GM19238 (cell line): ENCODE results near the gene E2F2.

ENCODE experiments used
- DNase-seq: peaks from one replicate; pipeline ENCODE4 v3.0.0; 2011; ENCODE audit warnings: low spot score; ENCODE audit not compliant: insufficient read length

E2F2 gene

DNA sequence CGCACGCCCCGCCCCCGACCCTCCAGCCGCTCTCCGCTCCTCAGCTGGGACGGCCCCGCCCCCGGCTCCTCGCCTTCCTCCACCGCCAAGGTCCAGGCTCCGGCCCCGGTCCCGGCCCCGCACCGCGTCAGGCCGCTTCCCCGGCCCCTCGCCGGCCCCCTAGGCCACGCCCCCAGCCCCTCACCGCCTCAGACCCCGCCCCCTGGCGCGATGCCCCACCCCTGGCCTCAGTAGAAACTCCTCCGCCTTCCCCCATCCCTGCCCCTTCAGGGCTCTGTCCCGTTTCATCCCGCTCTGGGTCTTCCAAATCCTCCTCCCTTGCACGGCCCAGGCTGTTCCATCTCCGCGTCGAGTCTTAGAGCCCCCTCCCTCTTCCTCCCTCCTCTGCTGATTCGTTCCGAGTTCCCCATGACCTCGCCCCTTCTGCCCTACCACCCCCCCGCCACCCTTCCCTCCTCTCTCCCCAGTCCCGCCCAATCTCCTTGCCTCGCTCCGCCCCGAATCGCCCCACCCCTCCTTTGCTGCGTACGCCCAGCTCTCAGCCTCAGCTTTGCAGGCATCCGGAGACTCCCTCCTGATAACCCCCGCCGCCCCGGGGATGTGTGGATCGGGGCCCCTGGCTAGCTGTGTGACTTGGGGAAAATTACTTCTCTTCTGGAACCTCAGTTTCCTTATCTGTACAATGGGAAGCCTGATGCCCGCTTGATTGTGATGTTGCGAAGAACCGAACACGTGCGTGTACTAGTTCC lies 46.6 kb downstream of the E2F2 start:
- peak; percentile 83 for DNase-seq

- no peak for DNase-seq
Measured at GRCh38 chr1:23483321-23484252, 47.4 kb downstream of the E2F2 start, which contains the start of gene ASAP3. Gene ASAP3, minus strand, starts transcription at chr1:23484179. Its CDS starts 46 bp downstream, at chr1:23484133.

GRCh38 chr1:23481904-23482303 lies 49.1 kb downstream of the E2F2 start:
- no peak for DNase-seq

GRCh38 chr1:23481026-23481597 lies 49.9 kb downstream of the E2F2 start:
- DNase-seq = no peak

- no peak for DNase-seq
Measured at GRCh38 chr1:23480187-23481025, 50.6 kb downstream of the E2F2 start.

GRCh38 chr1:23479666-23479941 lies 51.4 kb downstream of the E2F2 start:
- DNase-seq = no peak

DNA sequence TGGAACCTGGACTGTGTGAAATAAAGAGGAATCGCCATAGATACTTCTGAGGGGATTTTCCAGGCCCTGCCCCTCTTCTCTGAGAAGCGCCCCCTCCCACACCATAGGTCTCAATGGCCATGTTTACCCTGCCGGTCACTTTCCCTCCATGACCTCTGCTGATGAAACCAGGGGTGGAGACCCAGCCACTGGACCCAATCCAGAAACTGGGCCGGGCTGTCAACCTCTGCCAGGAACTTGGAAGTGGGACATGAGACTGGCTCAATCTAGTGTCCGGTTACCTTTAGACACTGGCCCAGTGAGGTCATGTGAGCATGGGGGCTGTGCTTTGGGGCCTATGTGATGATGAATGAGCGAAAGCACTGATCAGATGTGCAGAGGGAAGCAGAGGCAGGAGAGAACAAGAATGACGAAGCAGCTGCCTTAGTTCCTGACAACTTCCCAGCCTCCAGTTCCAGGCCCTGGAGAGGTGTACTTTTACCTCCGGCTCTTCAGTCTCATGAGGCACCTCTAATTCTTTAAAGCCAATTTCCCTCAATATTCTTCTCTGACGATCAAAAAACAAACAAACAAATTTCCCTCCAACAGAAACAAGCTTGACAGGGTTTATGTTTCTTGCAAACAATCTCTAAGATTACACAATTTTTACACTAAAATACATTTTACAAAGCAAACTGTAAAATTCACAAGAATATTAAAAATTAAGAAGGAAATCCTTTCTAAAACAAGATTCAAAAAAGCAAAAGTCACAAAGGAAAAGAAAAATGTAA lies 52.0 kb downstream of the E2F2 start:
- DNase-seq = no peak

DNA sequence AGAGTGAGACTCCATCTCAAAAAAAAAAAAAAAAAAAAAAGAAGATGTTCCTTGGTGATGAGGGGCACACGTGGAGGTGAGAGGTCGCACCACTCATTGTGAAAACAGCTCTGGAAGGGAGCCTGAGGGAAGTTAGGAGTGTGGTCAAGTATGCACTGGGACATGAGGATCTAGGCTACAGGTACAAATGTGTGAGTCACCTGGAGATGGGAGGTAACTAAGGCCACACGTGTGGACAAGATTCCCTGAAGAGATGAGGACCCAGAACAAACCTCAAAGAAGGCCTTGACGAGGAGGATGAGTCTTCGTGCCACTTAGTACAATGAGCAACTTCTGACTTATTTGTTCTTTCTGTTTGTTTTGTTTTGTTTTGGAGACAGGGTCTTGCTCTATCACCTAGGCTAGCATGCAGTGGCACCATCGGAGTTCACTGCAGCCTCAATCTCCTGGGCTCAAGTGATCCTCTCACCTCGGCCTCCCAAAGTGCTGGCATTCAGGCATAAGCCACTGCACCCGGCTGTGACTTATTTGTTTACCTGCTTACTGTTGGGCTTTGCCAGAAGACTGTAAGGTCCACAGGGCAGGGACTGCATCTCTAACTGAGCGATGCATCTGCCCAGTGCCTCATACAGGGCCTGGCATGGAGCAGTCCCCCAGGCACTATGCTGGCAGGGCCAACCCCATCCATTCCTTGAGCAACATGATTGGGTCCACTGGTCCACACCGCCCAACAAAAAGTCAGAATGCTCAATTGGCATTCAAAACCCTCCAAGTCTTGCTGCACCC lies 53.5 kb downstream of the E2F2 start:
- DNase-seq = no peak

- no peak for DNase-seq
Measured at GRCh38 chr1:23475641-23476040, 55.4 kb downstream of the E2F2 start.

GRCh38 chr1:23475134-23475628 lies 55.9 kb downstream of the E2F2 start:
- DNase-seq = no peak

DNA sequence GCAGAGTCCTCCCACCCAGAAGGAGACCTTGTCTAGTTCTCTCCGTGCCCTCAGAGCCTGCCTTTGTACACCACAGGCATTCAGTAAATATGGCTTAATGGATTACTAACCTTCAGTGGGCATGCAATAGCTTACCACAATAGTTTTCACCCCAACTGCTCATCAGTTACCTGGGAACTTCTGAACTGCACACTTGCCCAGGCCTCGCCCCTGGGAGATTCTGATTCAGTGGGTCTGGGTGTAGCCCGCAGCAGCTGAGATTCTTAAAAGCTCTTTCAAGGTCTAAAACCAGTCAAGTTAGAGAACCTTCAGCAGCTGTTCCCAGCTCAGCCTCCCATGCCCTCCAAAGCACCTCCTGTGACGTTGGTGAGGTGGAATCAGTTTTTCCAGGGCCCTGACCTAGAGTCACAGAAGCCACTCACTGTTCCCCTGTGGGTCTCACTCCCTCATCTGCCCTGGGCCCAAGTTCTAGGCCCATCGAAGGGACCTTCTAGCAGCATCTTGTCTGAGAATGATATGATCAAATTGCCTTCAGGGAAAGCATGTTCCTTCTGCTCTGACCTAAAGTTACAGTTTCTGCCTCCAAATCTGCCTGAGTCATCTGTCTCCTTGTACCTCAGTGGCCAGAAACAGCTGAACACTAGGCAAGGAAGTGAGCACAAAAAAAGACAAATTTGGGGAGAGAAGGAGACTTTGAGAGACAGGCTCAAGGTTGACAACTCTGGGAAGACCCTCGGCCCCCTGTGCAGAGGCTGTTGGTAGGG lies 57.8 kb downstream of the E2F2 start:
- no peak for DNase-seq

GRCh38 chr1:23472351-23473036 lies 58.5 kb downstream of the E2F2 start:
- DNase-seq = no peak

DNA sequence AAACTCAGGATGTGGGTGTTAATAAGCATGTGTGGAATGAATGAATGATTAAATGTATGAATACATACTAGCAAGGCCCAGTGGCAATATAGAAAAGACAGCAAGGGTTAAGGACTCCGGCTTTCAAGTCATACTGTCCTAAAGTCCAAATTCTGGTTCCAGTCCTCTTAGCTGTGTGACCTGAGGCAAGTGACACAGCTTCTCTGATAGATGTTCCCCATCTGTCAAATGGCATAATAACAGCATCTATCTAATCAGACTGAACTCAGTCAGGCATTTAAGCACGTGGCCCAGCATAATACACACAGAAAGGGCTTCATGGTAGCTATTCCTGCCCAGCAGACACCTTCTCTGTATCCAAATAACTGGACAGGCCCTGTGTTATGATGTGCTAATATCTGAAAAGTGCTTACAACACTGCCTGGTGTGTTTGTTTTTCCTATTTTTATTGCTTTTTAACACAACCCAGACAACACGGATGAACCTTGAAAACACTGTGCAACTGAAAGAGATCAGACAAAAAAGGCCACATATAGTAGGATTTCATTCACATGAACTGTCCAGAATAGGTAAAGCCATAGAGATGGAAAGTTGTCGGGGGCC lies 59.5 kb downstream of the E2F2 start:
- no peak for DNase-seq

- no peak for DNase-seq
Measured at GRCh38 chr1:23470282-23471070, 60.6 kb downstream of the E2F2 start.

- no peak for DNase-seq
Measured at GRCh38 chr1:23469372-23469982, 61.6 kb downstream of the E2F2 start.

DNA sequence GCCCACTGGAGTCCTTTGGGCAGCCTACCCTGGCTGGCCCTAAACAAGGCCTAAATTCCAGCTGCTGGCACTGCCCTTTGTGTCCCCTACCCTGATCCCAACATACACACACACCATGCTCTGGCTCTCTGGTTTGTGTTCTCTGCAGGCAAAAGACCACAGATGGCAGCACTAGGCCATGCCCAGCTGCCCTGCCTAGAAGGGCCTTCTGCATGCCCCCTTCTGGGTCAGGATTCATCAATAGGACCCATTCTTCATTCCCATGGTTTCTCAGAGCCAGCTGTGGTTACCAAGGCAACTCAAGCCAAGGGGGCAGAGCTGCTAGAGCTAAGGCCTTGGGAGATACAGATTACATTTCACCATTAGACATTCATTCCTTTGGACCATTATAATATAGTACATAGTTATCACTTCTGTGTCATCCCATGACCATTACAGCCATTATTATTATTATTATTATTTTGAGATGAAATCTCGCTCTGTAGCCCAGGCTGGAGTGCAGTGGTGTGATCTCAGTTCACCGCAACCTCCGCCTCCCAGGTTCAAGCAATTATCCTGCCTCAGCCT lies 64.5 kb downstream of the E2F2 start:
- DNase-seq = no peak
